OCI-LY3 (cell line): ENCODE measurements around the gene C20orf173.

ENCODE experiments used
- H2AFZ ChIP-seq: fragments of 200-600, 300-600 bp; shearing (Covaris generic); 2 replicates; pipeline ENCODE4 v1.6.0; 2014; ENCODE audit warnings: antibody characterized with exemption, low read depth, low read length
- H3K27ac ChIP-seq: fragments of 200-600, 300-600 bp; sonication (generic); 2 replicates; pipeline ENCODE4 v1.5.1; 2014; ENCODE audit warnings: mild to moderate bottlenecking, low read length, moderate library complexity, mixed read lengths
- H3K27me3 ChIP-seq: fragments of 200-600, 300-600 bp; sonication (generic); 2 replicates; pipeline ENCODE4 v1.6.1; 2014; ENCODE audit warnings: low read depth, low read length, mixed read lengths
- H3K36me3 ChIP-seq: fragments of 200-600, 300-600 bp; sonication (generic); replicated peaks from 2 replicates; pipeline ENCODE3; 2014; ENCODE audit warnings: low read depth, low read length, mixed read lengths
- H3K4me1 ChIP-seq: fragments of 300-600, 200-600 bp; sonication (generic); 2 replicates; pipeline ENCODE4 v1.6.1; 2014; ENCODE audit warnings: low read length, mixed read lengths
- H3K4me2 ChIP-seq: fragments of 200-600, 300-600 bp; sonication (generic); 2 replicates; pipeline ENCODE4 v1.6.1; 2014; ENCODE audit warnings: low read length, mixed read lengths
- H3K4me3 ChIP-seq: fragments of 300-600, 200-600 bp; sonication (generic); 2 replicates; pipeline ENCODE4 v1.5.1; 2014; ENCODE audit warnings: antibody characterized with exemption, mild to moderate bottlenecking, low read length, moderate library complexity
- H3K79me2 ChIP-seq: fragments of 300-600, 200-600 bp; shearing (Covaris generic); 2 replicates; pipeline ENCODE4 v1.6.1; 2014; ENCODE audit warnings: mild to moderate bottlenecking, low read length, mixed read lengths
- H3K9ac ChIP-seq: fragments of 300-600, 200-600 bp; shearing (Covaris generic); 2 replicates; pipeline ENCODE4 v1.6.0; 2014; ENCODE audit warnings: mild to moderate bottlenecking, low read length, moderate library complexity
- H3K9me3 ChIP-seq: fragments of 200-600, 300-600 bp; shearing (Covaris generic); 2 replicates; pipeline ENCODE4 v1.6.1; 2014; ENCODE audit warnings: low read length, mixed read lengths; ENCODE audit not compliant: insufficient read depth
- H4K20me1 ChIP-seq: fragments of 200-600, 300-600 bp; sonication (generic); 2 replicates; pipeline ENCODE4 v1.6.1; 2016; ENCODE audit warnings: low read length, mixed read lengths; ENCODE audit not compliant: insufficient read depth
- CTCF ChIP-seq: fragments of 200-600, 300-600 bp; sonication (generic); IDR thresholded peaks from 2 replicates; pipeline ENCODE4 v1.5.1; 2014; ENCODE audit warnings: antibody characterized with exemption, low read length, low read depth
- EZH2phosphoT487 ChIP-seq: fragments of 200-600 bp; shearing (Covaris generic); IDR thresholded peaks from 2 replicates; pipeline ENCODE4 v1.6.1; 2018; ENCODE audit warnings: antibody characterized with exemption, mixed run types, low read depth

C20orf173 gene

GRCh38 chr20:35561268-35561667, 31.8 kb upstream of the C20orf173 start:
- Histone ChIP-seq H2AFZ (no peak overlapping the region), H3K36me3 (peaks cover 11% of the 10 kb centered on the region), H3K9ac (no peak overlapping the region), H3K27ac (no peak overlapping the region), H3K27me3 (peaks cover 5% of the 10 kb centered on the region; the same call in 1 of the 2 replicates), H3K4me3 (no peak overlapping the region), H3K4me1 (no peaks in the 10 kb centered on the region), H3K9me3 (no peaks in the 10 kb centered on the region), H3K79me2 (no peaks in the 10 kb centered on the region), H4K20me1 (no peaks in the 10 kb centered on the region), H3K4me2 (no peak overlapping the region)
- TF ChIP-seq EZH2phosphoT487 (no peak), CTCF (peak; percentile 67)

GRCh38 chr20:35560541-35560940, 31.1 kb upstream of the C20orf173 start:
- peaks cover 11% of the 10 kb centered on the region for H3K36me3 ChIP-seq
- no peak overlapping the region for H3K9ac ChIP-seq
- H3K4me3 ChIP-seq = no peak overlapping the region
- no peak overlapping the region for H3K4me2 ChIP-seq
- H4K20me1 ChIP-seq = no peaks in the 10 kb centered on the region
- no peak overlapping the region for H3K27ac ChIP-seq
- H3K27me3 ChIP-seq = no peaks in the 10 kb centered on the region
- H3K79me2 ChIP-seq = no peaks in the 10 kb centered on the region
- no peaks in the 10 kb centered on the region for H3K9me3 ChIP-seq
- no peak for TF ChIP-seq EZH2phosphoT487
- no peak for TF ChIP-seq CTCF
- no peaks in the 10 kb centered on the region for H3K4me1 ChIP-seq
- H2AFZ ChIP-seq = no peak overlapping the region

GRCh38 chr20:35560105-35560511, 30.7 kb upstream of the C20orf173 start:
- Histone ChIP-seq H3K79me2 (no peaks in the 10 kb centered on the region), H4K20me1 (no peaks in the 10 kb centered on the region), H3K36me3 (peaks cover 11% of the 10 kb centered on the region), H3K4me3 (no peak overlapping the region), H3K4me2 (no peak overlapping the region), H3K27me3 (no peaks in the 10 kb centered on the region), H2AFZ (no peak overlapping the region), H3K9me3 (no peaks in the 10 kb centered on the region), H3K27ac (no peak overlapping the region), H3K9ac (no peak overlapping the region), H3K4me1 (no peaks in the 10 kb centered on the region)
- TF ChIP-seq CTCF (no peak), EZH2phosphoT487 (no peak)

- no peak overlapping the region for H2AFZ ChIP-seq
Measured at GRCh38 chr20:35559042-35559693, 29.7 kb upstream of the C20orf173 start.

More at GRCh38 chr20:35559042-35559693, 29.7 kb upstream of the C20orf173 start:
- Histone ChIP-seq H3K79me2 (no peaks in the 10 kb centered on the region), H3K27me3 (no peaks in the 10 kb centered on the region), H3K9me3 (no peaks in the 10 kb centered on the region), H3K36me3 (peaks cover 11% of the 10 kb centered on the region), H3K4me2 (no peak overlapping the region), H3K4me3 (no peak overlapping the region), H3K9ac (no peak overlapping the region), H3K27ac (no peak overlapping the region), H3K4me1 (no peaks in the 10 kb centered on the region), H4K20me1 (no peaks in the 10 kb centered on the region)
- TF ChIP-seq CTCF (no peak), EZH2phosphoT487 (no peak)
